ENCODE data around the gene IFI16. TPM values are rescaled to one million over a fixed set of nuclear protein-coding genes. Genes with fewer than 3 reads are reported as not detected.

IFI16 gene
- total and polyA plus RNA-seq, 2 of the 13 experiments (the other 11 are each of a cell fraction or from before 2014, with no cell fraction given): not detected

DNA sequence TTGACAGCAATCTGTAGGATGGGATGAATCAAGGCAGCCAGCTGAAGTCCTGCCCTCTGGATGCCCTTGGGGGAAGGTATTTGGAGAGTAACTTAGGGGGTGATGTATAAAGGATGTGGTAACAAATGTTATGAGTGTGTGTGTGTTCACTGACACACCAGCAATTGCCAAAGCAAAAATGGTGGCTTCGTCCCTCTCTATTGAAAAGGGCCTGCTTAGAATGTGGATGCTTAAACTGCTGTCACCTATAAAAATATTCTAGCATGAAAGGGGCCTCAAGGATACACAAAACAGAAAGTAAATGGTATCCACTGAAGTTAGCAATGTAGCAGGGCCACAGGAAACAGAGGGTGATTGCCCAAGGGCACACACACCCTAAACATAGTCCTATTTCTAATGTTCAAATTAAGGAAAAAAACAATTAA lies 81.9 kb downstream of the IFI16 start (continued):
- TF ChIP-seq, protein P1, sequence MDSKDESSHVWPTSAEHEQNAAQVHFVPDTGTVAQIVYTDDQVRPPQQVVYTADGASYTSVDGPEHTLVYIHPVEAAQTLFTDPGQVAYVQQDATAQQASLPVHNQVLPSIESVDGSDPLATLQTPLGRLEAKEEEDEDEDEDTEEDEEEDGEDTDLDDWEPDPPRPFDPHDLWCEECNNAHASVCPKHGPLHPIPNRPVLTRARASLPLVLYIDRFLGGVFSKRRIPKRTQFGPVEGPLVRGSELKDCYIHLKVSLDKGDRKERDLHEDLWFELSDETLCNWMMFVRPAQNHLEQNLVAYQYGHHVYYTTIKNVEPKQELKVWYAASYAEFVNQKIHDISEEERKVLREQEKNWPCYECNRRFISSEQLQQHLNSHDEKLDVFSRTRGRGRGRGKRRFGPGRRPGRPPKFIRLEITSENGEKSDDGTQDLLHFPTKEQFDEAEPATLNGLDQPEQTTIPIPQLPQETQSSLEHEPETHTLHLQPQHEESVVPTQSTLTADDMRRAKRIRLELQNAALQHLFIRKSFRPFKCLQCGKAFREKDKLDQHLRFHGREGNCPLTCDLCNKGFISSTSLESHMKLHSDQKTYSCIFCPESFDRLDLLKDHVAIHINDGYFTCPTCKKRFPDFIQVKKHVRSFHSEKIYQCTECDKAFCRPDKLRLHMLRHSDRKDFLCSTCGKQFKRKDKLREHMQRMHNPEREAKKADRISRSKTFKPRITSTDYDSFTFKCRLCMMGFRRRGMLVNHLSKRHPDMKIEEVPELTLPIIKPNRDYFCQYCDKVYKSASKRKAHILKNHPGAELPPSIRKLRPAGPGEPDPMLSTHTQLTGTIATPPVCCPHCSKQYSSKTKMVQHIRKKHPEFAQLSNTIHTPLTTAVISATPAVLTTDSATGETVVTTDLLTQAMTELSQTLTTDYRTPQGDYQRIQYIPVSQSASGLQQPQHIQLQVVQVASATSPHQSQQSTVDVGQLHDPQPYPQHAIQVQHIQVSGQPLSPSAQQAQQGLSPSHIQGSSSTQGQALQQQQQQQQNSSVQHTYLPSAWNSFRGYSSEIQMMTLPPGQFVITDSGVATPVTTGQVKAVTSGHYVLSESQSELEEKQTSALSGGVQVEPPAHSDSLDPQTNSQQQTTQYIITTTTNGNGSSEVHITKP (CRISPR knock-in tag; IDR thresholded peaks at IDR 0.05; ENCODE audit: low read depth): no peak
- TF ChIP-seq ZNF713 (CRISPR knock-in tag; IDR thresholded peaks at IDR 0.05): no peak

DNA sequence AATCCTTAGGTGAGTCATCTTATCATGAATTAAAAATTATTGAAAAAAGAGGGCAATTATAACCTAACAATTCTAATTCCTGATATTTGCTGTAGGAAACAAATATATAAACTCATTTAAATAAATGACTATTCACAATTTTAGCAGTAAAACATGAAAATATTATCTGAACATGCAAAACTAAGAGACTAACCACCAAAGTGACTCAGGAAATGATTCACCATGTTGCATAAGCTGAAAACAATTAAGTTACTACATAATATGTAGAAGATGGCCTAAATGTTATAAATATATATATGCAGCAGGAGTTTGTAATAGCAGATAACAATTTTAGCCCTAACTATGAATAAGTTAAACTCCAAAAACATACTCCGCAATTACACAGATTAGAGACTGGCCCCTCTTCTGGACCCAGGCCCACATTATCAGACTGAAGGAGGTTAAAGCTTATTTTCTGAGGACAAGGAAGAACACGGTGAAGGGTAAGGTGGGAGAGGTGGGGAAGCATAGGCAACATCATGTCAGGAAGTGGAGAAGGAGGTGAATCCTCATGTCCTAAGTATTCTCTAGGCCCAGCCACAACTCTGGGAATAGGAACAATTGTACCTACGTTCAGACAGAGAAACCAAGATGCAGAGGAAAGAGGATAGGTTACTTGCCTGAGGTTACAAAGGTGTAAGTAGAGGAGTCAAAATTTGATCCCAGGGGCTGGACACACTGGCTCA lies 82.5 kb downstream of the IFI16 start:
- no peaks in the 10 kb centered on the region for H3K27me3 ChIP-seq (ENCODE audit: control insufficient read depth in 1 of 2, insufficient read depth in 2 of 2, low read length in 2 of 2)
- no peak for FAIRE-seq
- 22% methylated on average over 3 of the region's 3 CpGs for WGBS (ENCODE audit: low lambda C conversion rate)
- ChIA-PET POLR2A (no interaction called here), CTCF (ENCODE audit: low intra/inter-chr PET ratio, low total read pairs) (no interaction called here)
- H3K4me1 ChIP-seq (ENCODE audit: insufficient read depth, low read length): no peaks in the 10 kb centered on the region
- no peak overlapping the region for H3K27ac ChIP-seq (ENCODE audit: extremely low read length, insufficient read depth, low read length)
- no peak for ATAC-seq
- no peak for DNase-seq (ENCODE audit: low spot score)
- in situ Hi-C loops (cut with HindIII; ENCODE audit: extremely low pct_ligation_motif_present, low pct_unique_long_range_greater_than_20kb) (no loop called here), intact Hi-C loops (cut with micrococcal nuclease; ENCODE audit: unreplicated experiment) (no loop called here)
- H2AFZ ChIP-seq (ENCODE audit: low read length): no peak overlapping the region
- BruUV-seq (replicated peaks): no TSS peak
- no peak overlapping the region for H3K4me2 ChIP-seq (ENCODE audit: low read depth, low read length)
- no peak overlapping the region for H3K4me3 ChIP-seq (replicated peaks in 1 of 3; ENCODE audit: insufficient read depth in 1 of 3, low read depth in 2 of 3, low read length in 3 of 3)
- no peaks in the 10 kb centered on the region for H3K9me3 ChIP-seq (ENCODE audit: low read length)
- no peaks in the 10 kb centered on the region for H3K36me3 ChIP-seq (replicated peaks in 1 of 2; ENCODE audit: control insufficient read depth in 1 of 2, insufficient read depth in 2 of 2, low read length in 2 of 2)
- no peak overlapping the region for H3K9ac ChIP-seq (ENCODE audit: insufficient read depth, low read depth, low read length)
- H3K79me2 ChIP-seq (ENCODE audit: insufficient read depth, low read length): no peaks in the 10 kb centered on the region
- H4K20me1 ChIP-seq (ENCODE audit: insufficient read depth, low read length): no peaks in the 10 kb centered on the region
- TF ChIP-seq, protein P2, sequence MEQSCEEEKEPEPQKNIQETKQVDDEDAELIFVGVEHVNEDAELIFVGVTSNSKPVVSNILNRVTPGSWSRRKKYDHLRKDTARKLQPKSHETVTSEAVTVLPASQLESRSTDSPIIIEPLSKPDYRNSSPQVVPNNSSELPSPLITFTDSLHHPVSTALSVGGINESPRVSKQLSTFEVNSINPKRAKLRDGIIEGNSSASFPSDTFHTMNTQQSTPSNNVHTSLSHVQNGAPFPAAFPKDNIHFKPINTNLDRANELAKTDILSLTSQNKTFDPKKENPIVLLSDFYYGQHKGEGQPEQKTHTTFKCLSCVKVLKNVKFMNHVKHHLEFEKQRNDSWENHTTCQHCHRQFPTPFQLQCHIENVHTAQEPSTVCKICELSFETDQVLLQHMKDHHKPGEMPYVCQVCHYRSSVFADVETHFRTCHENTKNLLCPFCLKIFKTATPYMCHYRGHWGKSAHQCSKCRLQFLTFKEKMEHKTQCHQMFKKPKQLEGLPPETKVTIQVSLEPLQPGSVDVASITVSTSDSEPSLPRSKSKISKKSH (CRISPR knock-in tag; IDR thresholded peaks at IDR 0.05; ENCODE audit: borderline replicate concordance): no peak
- TF ChIP-seq, protein P3, sequence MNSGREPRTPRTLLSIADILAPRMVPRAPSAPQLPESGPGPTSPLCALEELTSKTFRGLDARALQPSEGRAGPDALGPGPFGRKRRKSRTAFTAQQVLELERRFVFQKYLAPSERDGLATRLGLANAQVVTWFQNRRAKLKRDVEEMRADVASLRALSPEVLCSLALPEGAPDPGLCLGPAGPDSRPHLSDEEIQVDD (CRISPR knock-in tag; IDR thresholded peaks at IDR 0.05; ENCODE audit: borderline replicate concordance): no peak
- TF ChIP-seq ZNF468 (CRISPR knock-in tag; IDR thresholded peaks at IDR 0.05): no peak
- TF ChIP-seq U2AF1 (optimal IDR thresholded peaks at IDR 0.05; ENCODE audit: low read depth, low read length): no peak
- TF ChIP-seq, protein P4, sequence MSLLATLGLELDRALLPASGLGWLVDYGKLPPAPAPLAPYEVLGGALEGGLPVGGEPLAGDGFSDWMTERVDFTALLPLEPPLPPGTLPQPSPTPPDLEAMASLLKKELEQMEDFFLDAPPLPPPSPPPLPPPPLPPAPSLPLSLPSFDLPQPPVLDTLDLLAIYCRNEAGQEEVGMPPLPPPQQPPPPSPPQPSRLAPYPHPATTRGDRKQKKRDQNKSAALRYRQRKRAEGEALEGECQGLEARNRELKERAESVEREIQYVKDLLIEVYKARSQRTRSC (CRISPR knock-in tag; IDR thresholded peaks at IDR 0.05; ENCODE audit: low read depth): no peak
- no peak for TF ChIP-seq SALL2 (CRISPR knock-in tag; IDR thresholded peaks at IDR 0.05)
- TF ChIP-seq, protein P5, sequence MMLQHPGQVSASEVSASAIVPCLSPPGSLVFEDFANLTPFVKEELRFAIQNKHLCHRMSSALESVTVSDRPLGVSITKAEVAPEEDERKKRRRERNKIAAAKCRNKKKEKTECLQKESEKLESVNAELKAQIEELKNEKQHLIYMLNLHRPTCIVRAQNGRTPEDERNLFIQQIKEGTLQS (CRISPR knock-in tag; IDR thresholded peaks at IDR 0.05): no peak
- TF ChIP-seq ZNF543 (CRISPR knock-in tag; IDR thresholded peaks at IDR 0.05): no peak
- TF ChIP-seq ZNF879 (CRISPR knock-in tag; IDR thresholded peaks at IDR 0.05): no peak
- no peak for TF ChIP-seq ZBTB20 (CRISPR knock-in tag; IDR thresholded peaks at IDR 0.05; ENCODE audit: borderline replicate concordance, low read depth)
- TF ChIP-seq ZNF557 (CRISPR knock-in tag; IDR thresholded peaks at IDR 0.05): no peak
- TF ChIP-seq ZNF317 (CRISPR knock-in tag; IDR thresholded peaks at IDR 0.05): no peak
- TF ChIP-seq MIER3 (CRISPR knock-in tag; IDR thresholded peaks at IDR 0.05; ENCODE audit: borderline replicate concordance): no peak
- no peak for TF ChIP-seq ARID2 (CRISPR knock-in tag; IDR thresholded peaks at IDR 0.05; ENCODE audit: borderline replicate concordance)
- TF ChIP-seq SMYD3 (CRISPR knock-in tag; IDR thresholded peaks at IDR 0.05): no peak

Data from HepG2 (cell line).